HUDEP-2 (cell line): ENCODE measurements around the gene SURF1.
"Not testable (repeated sequence)": the region's sequence is repeated elsewhere in the genome, so short reads cannot be mapped to it uniquely, and the experiment has no call there.

ENCODE experiments used
- DNase-seq, 76 experiments: peaks; one replicate each; lab custom pipeline; 2025; ENCODE audit not compliant: unreplicated experiment in 76 of 76; lab: John Stamatoyannopoulos, UW

Gene SURF1

DNA sequence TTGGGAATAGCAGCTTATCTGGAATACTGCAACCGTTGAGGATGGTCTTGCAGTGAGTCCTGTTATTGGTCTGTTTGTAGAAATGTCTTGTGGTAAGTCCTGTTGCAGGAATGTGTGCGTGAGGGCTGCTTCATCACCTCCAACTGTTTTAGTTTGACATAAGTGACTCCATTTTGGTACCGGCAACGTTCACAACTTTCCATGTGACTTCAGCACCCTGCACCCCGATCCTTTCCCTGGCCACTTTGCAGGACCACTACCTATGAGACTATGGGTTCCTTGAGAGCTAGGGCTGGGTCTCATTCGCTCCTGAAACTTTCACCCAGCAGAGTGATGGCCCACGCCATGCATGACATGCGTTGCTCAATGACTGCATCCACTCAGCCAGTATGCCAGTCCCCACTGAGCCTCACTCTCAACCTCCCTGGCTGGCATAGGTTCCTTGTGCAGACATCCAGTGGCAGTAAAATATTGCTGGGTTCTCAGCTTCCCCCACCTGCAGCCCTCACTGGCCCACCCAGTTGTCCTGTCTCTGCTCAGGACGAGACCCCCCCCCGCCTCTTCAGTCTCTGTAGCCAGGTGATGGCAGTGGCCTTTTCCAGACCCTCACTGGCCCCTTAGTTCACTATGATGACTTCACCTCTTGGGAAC is 28.3 kb downstream of the SURF1 start:
- no peak for DNase-seq

DNA sequence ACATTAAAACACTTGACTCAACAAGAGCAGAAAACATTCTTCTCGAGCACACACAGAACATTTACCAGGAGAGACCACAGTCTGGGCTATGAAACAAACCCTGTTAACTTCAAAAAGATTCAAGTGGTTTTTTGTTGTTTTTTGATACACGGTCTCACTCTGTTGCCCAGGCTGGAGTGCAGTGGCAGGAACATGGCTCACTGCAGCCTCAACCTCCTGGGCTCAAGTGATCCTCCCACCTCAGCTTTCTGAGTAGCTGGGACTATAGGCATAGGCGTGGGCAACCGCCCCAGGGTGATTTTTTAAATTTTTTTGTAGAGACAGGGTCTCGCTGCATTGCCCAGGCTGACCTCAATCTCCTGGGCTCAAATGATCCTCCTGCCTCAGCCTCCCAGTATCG is 29.3 kb downstream of the SURF1 start:
- not testable (repeated sequence) for DNase-seq

DNA sequence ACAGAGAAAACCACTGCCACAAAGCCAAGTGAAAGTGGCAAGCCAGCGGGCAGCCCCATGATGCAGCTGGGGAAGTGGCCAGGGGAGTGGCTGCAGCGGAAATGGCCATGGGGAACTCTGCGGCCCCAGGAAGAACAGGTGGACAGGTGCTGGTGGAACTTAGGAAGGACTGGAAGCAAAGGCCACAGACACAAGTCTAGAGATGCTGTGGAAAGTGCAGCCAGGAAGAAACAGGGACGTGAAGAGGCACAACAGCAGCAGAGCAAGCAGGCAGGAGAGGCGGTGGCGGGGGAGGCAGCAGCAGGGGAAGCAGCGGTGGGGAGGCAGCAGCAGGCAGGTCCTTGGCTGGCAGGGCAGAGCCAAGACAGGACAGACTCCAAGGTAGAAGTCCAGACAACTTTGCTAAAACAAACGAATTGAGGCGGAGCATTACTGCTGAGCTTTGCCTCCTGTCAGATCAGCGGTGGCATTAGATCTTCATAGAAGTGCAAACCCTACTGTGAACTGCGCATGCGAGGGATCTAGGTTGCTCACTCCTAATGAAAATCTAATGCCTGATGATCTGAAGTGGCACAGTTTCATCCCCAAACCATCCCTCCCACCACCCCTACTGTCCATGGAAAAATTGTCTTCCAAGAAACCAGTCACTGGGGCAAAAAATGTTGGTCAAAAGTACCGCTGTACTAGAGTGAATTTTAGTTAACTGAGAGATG is 32.1 kb downstream of the SURF1 start:
- DNase-seq = no peak

DNA sequence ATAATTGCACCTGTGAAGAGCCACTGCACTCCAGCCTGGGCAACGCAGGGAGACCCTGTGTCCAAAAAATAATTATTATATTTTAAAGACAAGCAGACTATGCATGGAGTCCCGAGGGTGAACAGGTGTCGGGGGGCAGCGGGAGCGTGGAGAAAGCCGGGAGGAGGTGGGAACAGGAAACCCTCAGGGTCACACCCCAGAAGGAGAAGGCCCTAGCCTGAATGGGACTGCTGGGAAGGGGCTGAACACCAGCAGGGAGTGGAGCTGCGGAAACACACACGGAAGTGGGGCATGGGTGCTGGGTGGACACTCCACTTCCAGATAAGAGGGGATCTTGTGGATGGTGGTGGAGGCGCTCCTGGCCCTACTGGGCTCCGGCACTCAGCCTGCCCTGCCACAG is 33.1 kb downstream of the SURF1 start:
- DNase-seq = no peak

DNA sequence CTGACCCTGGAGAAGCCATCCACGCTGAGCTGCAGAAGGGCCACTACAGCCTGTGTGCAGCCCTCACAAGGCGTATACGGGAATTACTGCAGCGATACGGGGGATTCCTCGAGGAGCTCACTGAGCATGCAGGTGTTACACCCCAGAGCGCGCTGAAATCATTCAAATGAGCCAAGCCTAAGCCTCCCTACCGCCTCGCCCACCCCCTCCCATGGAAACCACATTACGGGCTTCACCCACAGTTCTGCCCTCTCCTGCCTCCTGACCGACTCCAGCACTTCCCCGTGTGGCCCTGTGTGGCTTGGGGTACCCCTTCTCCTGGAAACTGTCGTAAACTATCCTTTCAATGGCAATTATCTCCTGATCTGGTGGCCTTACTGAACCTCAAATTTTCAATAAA is 33.6 kb downstream of the SURF1 start:
- DNase-seq = no peak

DNA sequence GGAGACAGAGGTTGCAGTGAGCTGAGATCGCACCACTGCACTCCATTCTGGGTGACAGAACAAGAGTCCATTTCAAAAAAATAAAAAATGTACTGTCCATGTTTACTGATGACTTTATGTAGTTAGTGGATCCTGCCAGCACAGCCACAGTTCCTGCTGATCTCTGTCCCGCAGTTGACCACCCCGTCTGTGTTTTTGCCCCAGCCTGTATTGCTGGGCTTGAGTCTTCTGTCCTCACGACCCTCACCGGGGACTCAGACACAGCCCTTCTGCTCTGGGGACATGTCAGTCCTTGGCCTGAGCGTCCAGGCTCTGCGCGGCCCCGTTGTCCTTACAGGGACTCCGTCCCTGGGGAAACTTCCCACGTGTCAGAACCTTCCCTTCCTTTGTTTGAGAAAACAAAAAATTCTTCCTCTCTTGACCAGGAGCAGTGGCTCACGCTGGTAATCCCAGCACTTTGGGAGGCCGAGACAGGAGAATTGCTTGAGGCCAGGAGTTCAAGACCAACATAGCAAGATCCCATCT is 34.8 kb downstream of the SURF1 start:
- DNase-seq = no peak

DNA sequence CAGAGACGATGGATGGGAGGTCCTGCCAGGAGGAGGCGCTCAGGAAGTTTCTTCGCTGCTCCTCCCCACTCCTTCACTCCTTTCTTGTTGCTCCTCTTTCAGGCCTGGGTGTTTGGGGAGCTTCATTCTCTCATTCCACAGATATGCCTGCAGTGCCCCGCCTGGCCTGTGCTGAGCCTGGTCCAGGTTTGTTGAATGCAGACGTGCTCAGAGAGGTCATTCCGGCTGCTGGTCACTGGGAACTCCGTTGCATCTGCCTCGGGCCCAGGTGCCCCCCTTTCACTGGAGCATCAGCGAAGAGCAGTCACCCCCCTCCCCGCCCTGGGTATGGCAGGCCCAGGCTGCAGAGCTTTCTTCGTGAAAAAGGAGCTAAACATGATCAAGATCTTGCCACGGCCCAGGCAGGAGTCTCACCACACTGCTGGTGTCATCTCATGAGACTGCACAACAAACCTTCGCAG is 35.8 kb downstream of the SURF1 start:
- no peak for DNase-seq

DNA sequence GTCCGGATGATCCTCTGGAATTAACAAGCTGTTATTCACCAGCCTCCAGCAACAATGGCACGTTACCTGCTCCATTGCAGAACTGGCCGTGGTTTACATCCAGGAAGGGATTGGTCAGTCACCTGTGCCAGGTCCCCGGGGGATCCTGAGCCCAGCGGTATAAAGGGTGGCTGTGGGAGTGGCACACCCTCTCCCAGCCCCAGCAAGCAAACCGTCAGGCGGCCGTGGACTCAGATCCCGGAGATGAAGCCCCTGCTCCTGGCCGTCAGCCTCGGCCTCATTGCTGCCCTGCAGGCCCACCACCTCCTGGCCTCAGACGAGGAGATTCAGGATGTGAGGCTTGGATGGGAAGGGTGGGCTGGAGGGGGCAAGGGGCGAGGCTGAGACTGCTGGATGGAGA is 38.7 kb downstream of the SURF1 start:
- DNase-seq = not testable (repeated sequence)

DNA sequence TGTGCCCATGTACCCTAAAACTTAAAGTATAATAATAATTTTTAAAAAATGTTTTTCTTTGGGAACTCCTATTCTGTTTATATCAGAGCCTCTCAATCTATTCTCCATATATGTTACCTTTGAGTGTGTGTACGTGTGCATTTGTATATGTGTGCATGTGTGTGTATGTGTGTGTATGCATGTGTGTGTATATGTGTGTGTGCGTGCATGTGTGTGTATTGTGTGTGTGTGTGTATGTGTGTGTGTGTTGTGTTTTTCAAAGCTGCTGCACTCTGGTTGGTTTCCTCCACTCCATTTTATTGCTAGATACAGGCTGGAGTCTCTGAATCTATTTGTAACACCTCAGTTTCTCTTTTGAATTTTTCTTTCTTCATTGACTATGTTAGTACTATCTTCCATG is 40.3 kb downstream of the SURF1 start:
- DNase-seq = no peak

DNA sequence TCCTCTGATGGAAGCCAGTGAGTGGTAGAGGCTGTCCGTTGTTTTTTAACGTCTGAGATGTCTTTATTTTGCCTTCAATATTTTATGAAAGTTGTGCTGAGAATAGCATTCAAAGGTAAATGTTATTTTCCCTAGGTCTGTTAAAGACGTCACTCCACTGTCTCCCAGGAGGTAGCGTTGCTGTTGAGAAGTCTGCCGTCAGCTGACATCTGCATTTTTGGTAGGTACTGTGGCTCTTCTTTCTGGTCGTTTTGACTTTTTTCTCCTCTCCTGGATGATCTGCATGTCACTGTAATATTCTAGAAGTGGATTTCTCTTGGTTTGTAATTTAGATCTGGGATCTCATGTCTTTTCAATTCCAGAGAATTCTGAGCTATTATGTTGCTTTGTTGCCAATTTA is 46.7 kb downstream of the SURF1 start:
- no peak for DNase-seq

DNA sequence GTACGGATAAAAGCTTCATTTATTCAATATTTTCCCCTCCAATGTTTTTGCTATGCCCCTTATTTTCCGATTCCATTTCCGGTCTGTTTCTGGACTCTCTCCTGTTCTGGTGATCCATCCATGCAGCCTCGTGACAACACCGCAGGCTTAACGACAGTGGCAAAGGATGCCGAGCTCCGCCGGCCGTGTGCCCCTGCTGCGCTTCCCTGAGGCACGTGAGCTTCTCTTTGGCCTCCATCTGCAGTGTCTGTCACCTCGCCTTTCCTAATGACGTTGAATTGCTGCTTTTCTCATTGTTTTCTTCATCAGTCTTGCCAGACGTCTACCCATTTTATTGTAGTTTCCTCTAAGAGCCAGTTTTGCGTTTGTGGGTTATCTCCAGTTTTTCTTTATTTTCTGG is 49.0 kb downstream of the SURF1 start:
- DNase-seq = no peak

DNA sequence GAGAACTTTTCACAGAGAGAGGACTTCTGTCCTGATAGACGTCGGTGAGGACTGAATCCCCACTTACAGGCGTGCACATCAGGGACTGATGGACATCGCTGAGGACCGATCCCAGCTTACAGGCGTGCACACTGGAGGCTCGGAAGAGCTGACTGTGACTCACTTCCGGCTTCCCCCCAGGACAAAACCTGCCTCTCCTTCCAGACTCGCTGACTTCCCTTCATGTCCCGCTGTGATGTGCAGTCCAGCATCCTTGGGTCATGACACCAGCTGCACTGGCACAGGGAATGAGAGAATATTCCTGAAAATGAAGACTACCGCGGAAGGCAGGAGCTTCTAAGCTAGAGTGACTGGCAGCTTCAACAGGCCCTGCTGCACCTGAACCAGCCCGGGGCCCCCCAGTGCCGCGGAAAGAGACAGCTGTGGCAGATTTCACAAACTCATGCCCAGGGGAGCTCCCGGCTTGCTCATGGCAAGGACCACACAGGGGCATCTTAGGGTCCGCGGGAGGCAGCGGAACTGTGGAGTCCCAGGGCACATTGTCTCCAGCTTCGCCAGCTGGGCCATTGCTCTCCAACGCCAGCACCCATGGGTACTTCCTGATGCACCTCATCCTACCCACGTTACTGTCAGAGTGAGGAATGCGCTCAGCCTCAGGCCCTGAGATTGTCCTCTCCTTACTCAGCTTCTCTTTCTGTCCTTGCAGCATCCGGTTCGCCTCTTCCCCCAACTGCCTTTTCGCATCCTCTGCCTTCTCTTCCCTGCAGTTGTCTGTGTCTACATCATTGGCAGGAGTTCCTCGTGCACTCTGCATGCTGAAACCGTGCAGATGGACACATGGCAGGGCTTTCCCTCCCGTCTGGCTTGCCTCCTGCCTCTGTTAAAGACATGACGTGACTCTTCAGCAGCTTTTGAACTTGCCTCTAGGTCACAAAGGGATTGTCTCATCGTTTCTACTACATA is 49.8 kb downstream of the SURF1 start:
- no peak for DNase-seq

DNA sequence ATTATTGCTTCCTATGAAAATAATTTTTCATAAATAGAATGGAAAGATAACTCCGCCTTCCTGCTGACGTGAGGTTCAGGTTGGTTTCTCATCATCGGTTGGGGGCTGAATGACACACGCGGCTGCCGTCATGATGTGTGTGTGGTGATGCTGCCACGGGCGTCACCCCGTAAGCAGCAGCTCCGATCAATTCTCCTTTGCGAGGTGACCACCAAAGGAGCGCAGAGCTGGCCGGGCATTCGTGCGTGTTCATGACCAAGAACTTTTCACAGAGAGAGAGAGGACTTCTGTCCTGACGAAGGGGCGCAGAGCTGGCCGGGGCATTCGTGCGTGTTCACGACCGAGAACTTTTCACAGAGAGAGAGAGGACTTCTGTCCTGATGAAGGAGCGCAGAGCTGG is 50.6 kb downstream of the SURF1 start:
- no peak for DNase-seq

DNA sequence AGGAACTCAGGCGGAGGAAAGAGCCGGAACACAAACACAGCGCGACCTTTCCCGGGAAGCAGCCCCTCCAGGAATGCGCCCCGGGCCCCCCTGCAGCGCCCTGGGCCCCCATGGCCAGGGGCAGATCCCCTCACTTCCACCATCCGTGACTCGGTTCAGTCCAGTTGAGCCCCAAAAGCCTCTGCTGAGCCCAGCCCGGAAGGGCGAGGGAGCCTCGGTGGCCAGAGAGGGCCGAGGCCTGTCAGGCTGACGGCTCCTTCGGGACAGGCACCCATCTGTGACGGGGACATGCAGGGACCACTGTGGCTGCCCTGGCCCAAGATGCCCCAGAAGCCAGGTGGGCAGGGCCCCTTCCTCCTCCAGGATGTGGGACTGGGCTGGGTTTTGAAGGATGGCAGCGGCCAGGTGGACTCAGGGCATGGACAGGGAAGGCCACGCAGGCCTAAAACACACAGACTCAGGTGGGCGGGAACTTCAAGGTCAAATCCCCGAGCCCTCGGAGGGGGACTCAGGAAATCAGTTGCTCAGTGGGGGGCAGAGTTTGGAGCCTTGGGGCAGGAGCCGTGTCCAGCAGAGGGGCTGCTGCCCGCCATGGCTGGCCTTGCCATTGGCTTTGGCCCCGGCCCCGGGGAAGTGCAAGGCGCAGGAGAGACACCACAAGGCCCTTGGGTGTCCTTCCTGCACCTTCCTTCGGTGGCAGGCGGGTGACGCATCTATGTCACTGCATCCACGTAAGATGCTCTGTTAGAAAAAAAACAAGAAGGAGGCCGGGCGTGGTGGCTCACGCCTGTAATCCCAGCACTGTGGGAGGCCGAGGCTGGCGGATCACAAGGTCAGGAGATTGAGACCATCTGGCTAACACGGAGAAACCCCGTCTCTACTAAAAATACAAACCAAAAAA is 51.6 kb downstream of the SURF1 start:
- no peak for DNase-seq

DNA sequence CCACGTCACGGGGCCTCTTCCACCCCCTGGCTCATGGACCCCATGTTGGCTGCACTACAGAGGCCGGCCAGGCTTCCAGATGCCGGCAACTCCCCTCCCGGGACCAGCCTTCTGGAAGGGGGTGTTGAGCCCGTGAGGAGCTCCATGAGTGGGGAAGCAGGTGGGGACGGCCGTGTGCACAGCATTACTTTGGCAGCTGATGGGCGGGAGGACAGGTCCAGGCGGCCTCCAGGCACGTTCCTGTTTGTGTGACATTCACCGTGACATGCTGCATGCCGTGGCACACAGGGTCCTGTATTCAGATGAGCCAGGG is 52.2 kb downstream of the SURF1 start:
- no peak for DNase-seq

DNA sequence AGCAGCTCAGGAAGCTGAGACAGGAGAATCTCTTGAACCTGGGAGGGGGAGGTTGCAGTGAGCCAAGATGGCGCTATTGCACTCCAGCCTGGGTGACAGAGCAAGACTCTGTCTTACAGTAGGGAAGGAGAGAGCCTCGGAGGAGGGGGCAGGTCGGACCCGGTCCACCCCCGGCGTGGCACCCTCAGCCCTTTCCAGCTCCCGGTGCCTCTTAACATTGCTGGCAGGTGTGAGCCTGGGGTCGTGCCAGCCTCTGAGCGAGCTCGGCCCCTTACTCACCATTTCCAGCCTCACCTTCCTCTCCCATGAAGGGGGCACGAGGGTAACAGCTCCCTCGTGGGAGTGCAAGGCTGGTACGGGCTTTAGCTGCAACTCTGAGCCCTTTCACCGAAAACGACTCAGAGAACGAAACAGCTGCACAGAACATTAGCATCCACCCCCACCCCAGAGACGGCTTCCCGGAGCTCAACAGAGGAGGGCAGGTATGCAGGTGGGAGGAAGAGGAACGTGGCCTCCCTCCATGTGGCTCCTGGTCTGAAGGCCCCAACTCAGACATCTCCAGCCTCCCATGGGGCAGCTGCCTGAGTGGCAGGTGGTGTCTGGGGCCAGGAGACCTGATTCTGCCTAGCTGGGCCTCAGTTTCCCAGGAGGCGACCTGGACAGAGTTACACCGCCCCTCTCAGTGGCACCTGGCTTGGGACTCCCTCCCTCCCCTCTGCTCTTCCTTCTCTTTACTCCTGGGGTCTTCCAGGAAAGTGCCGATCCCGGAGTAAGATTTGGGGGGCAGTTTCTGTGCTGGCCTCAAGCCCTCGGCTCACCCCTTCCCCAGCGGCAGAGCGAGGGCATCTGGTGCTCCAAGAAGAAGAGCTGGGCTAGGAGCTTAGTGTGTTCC is 52.8 kb downstream of the SURF1 start:
- no peak for DNase-seq
